ENCODE data around the gene TASOR2.

The TASOR2 gene

GRCh38 chr10:5684318-5684970 lies at the start of gene TASOR2:
TSS of gene TASOR2 (plus strand) at chr10:5684838. CDS start at chr10:5720643, 35,805 bp downstream.
- H3K27me3 ChIP-seq (ENCODE audit: control insufficient read depth, insufficient read depth, low read length) = peaks cover 19% of the 10 kb centered on the region
- H3K9me3 ChIP-seq (ENCODE audit: control insufficient read depth, insufficient read depth, low read length) = no peaks in the 10 kb centered on the region
- H3K9ac ChIP-seq (ENCODE audit: low read depth, low read length) = peak within 1 kb of the TSS; percentile 80
- peak within 1 kb of the TSS; percentile 69 for H3K4me3 ChIP-seq (ENCODE audit: low read depth, low read length)
- H3K4me1 ChIP-seq (ENCODE audit: control insufficient read depth, insufficient read depth, low read length) = no peaks in the 10 kb centered on the region
- H3K36me3 ChIP-seq (ENCODE audit: control insufficient read depth, insufficient read depth, low read length) = no peaks in the 10 kb centered on the region

- H3K4me3 ChIP-seq (ENCODE audit: low read depth, low read length) = no peak overlapping the region
- no peaks in the 10 kb centered on the region for H3K9me3 ChIP-seq (ENCODE audit: control insufficient read depth, insufficient read depth, low read length)
- no peaks in the 10 kb centered on the region for H3K4me1 ChIP-seq (ENCODE audit: control insufficient read depth, insufficient read depth, low read length)
- peaks cover 4% of the 10 kb centered on the region for H3K36me3 ChIP-seq (ENCODE audit: control insufficient read depth, insufficient read depth, low read length)
- H3K9ac ChIP-seq (ENCODE audit: low read depth, low read length) = no peak overlapping the region
- no peaks in the 10 kb centered on the region for H3K27me3 ChIP-seq (ENCODE audit: control insufficient read depth, insufficient read depth, low read length)
These were observed 49.7 kb upstream of the TASOR2 start for GRCh38 chr10:5634918-5635317.

- no peaks in the 10 kb centered on the region for H3K4me1 ChIP-seq (ENCODE audit: control insufficient read depth, insufficient read depth, low read length)
- H3K9me3 ChIP-seq (ENCODE audit: control insufficient read depth, insufficient read depth, low read length) = no peaks in the 10 kb centered on the region
- H3K27me3 ChIP-seq (ENCODE audit: control insufficient read depth, insufficient read depth, low read length) = no peaks in the 10 kb centered on the region
- H3K9ac ChIP-seq (ENCODE audit: low read depth, low read length) = no peak overlapping the region
- H3K4me3 ChIP-seq (ENCODE audit: low read depth, low read length) = no peak overlapping the region
- peaks cover 19% of the 10 kb centered on the region for H3K36me3 ChIP-seq (ENCODE audit: control insufficient read depth, insufficient read depth, low read length)
These were observed 46.1 kb upstream of the TASOR2 start for GRCh38 chr10:5638494-5638893.

GRCh38 chr10:5639066-5639465 lies 45.6 kb upstream of the TASOR2 start:
- H3K4me3 ChIP-seq (ENCODE audit: low read depth, low read length) = no peak overlapping the region
- no peaks in the 10 kb centered on the region for H3K4me1 ChIP-seq (ENCODE audit: control insufficient read depth, insufficient read depth, low read length)
- H3K9me3 ChIP-seq (ENCODE audit: control insufficient read depth, insufficient read depth, low read length) = no peaks in the 10 kb centered on the region
- H3K9ac ChIP-seq (ENCODE audit: low read depth, low read length) = no peak overlapping the region
- H3K36me3 ChIP-seq (ENCODE audit: control insufficient read depth, insufficient read depth, low read length) = peaks cover 23% of the 10 kb centered on the region
- no peaks in the 10 kb centered on the region for H3K27me3 ChIP-seq (ENCODE audit: control insufficient read depth, insufficient read depth, low read length)

- H3K9me3 ChIP-seq (ENCODE audit: control insufficient read depth, insufficient read depth, low read length) = no peaks in the 10 kb centered on the region
- peaks cover 23% of the 10 kb centered on the region for H3K36me3 ChIP-seq (ENCODE audit: control insufficient read depth, insufficient read depth, low read length)
- no peak overlapping the region for H3K4me3 ChIP-seq (ENCODE audit: low read depth, low read length)
- no peaks in the 10 kb centered on the region for H3K27me3 ChIP-seq (ENCODE audit: control insufficient read depth, insufficient read depth, low read length)
- no peaks in the 10 kb centered on the region for H3K4me1 ChIP-seq (ENCODE audit: control insufficient read depth, insufficient read depth, low read length)
- no peak overlapping the region for H3K9ac ChIP-seq (ENCODE audit: low read depth, low read length)
These were observed 44.6 kb upstream of the TASOR2 start for GRCh38 chr10:5640036-5640435.

- H3K9me3 ChIP-seq (ENCODE audit: control insufficient read depth, insufficient read depth, low read length) = no peaks in the 10 kb centered on the region
- no peaks in the 10 kb centered on the region for H3K4me1 ChIP-seq (ENCODE audit: control insufficient read depth, insufficient read depth, low read length)
- H3K9ac ChIP-seq (ENCODE audit: low read depth, low read length) = no peak overlapping the region
- no peaks in the 10 kb centered on the region for H3K27me3 ChIP-seq (ENCODE audit: control insufficient read depth, insufficient read depth, low read length)
- no peak overlapping the region for H3K4me3 ChIP-seq (ENCODE audit: low read depth, low read length)
- peaks cover 23% of the 10 kb centered on the region for H3K36me3 ChIP-seq (ENCODE audit: control insufficient read depth, insufficient read depth, low read length)
These were observed 44.1 kb upstream of the TASOR2 start for GRCh38 chr10:5640501-5640900.

- H3K9ac ChIP-seq (ENCODE audit: low read depth, low read length) = no peak overlapping the region
- H3K27me3 ChIP-seq (ENCODE audit: control insufficient read depth, insufficient read depth, low read length) = no peaks in the 10 kb centered on the region
- H3K4me1 ChIP-seq (ENCODE audit: control insufficient read depth, insufficient read depth, low read length) = no peaks in the 10 kb centered on the region
- peaks cover 23% of the 10 kb centered on the region for H3K36me3 ChIP-seq (ENCODE audit: control insufficient read depth, insufficient read depth, low read length)
- H3K9me3 ChIP-seq (ENCODE audit: control insufficient read depth, insufficient read depth, low read length) = no peaks in the 10 kb centered on the region
- no peak overlapping the region for H3K4me3 ChIP-seq (ENCODE audit: low read depth, low read length)
These were observed 43.1 kb upstream of the TASOR2 start for GRCh38 chr10:5641501-5641900.

- H3K4me1 ChIP-seq (ENCODE audit: control insufficient read depth, insufficient read depth, low read length) = no peaks in the 10 kb centered on the region
- H3K9me3 ChIP-seq (ENCODE audit: control insufficient read depth, insufficient read depth, low read length) = no peaks in the 10 kb centered on the region
- H3K9ac ChIP-seq (ENCODE audit: low read depth, low read length) = no peak overlapping the region
- peaks cover 20% of the 10 kb centered on the region for H3K36me3 ChIP-seq (ENCODE audit: control insufficient read depth, insufficient read depth, low read length)
- no peak overlapping the region for H3K4me3 ChIP-seq (ENCODE audit: low read depth, low read length)
- H3K27me3 ChIP-seq (ENCODE audit: control insufficient read depth, insufficient read depth, low read length) = no peaks in the 10 kb centered on the region
These were observed 41.1 kb upstream of the TASOR2 start for GRCh38 chr10:5643346-5644067.

- no peaks in the 10 kb centered on the region for H3K27me3 ChIP-seq (ENCODE audit: control insufficient read depth, insufficient read depth, low read length)
- no peaks in the 10 kb centered on the region for H3K4me1 ChIP-seq (ENCODE audit: control insufficient read depth, insufficient read depth, low read length)
- H3K4me3 ChIP-seq (ENCODE audit: low read depth, low read length) = no peak overlapping the region
- peaks cover 19% of the 10 kb centered on the region for H3K36me3 ChIP-seq (ENCODE audit: control insufficient read depth, insufficient read depth, low read length)
- no peak overlapping the region for H3K9ac ChIP-seq (ENCODE audit: low read depth, low read length)
- no peaks in the 10 kb centered on the region for H3K9me3 ChIP-seq (ENCODE audit: control insufficient read depth, insufficient read depth, low read length)
These were observed 39.7 kb upstream of the TASOR2 start for GRCh38 chr10:5644930-5645329.

- Histone ChIP-seq H3K9me3 (ENCODE audit: control insufficient read depth, insufficient read depth, low read length) (no peaks in the 10 kb centered on the region), H3K27me3 (ENCODE audit: control insufficient read depth, insufficient read depth, low read length) (no peaks in the 10 kb centered on the region), H3K4me1 (ENCODE audit: control insufficient read depth, insufficient read depth, low read length) (no peaks in the 10 kb centered on the region), H3K4me3 (ENCODE audit: low read depth, low read length) (no peak overlapping the region), H3K36me3 (ENCODE audit: control insufficient read depth, insufficient read depth, low read length) (peaks cover 17% of the 10 kb centered on the region), H3K9ac (ENCODE audit: low read depth, low read length) (no peak overlapping the region)
These were observed 39.3 kb upstream of the TASOR2 start for GRCh38 chr10:5645375-5645774.

GRCh38 chr10:5645944-5646617 lies 38.6 kb upstream of the TASOR2 start:
- no peaks in the 10 kb centered on the region for H3K27me3 ChIP-seq (ENCODE audit: control insufficient read depth, insufficient read depth, low read length)
- no peaks in the 10 kb centered on the region for H3K4me1 ChIP-seq (ENCODE audit: control insufficient read depth, insufficient read depth, low read length)
- H3K9me3 ChIP-seq (ENCODE audit: control insufficient read depth, insufficient read depth, low read length) = no peaks in the 10 kb centered on the region
- H3K9ac ChIP-seq (ENCODE audit: low read depth, low read length) = no peak overlapping the region
- no peak overlapping the region for H3K4me3 ChIP-seq (ENCODE audit: low read depth, low read length)
- H3K36me3 ChIP-seq (ENCODE audit: control insufficient read depth, insufficient read depth, low read length) = peaks cover 11% of the 10 kb centered on the region
